KOPT-K1 (cell line): ENCODE data around the gene TYW5.

Source experiments
- H3K27ac ChIP-seq: fragments of 200-600 bp; sonication (generic); 2 replicates; pipeline ENCODE4 v1.5.1; 2016; ENCODE audit warnings: antibody characterized with exemption, mild to moderate bottlenecking, low read depth, low read length; ENCODE audit not compliant: poor library complexity, severe bottlenecking
- H3K36me3 ChIP-seq: fragments of 200-600 bp; sonication (generic); 2 replicates; pipeline ENCODE4 v1.5.1; 2017; ENCODE audit warnings: antibody characterized with exemption, mild to moderate bottlenecking, low read length, moderate library complexity; ENCODE audit not compliant: insufficient read depth
- H3K9me3 ChIP-seq: fragments of 200-600 bp; sonication (generic); 2 replicates; pipeline ENCODE4 v1.5.1; 2017; ENCODE audit warnings: antibody characterized with exemption, low read length, mild to moderate bottlenecking; ENCODE audit not compliant: insufficient read depth, poor library complexity, severe bottlenecking

The TYW5 gene

GRCh38 chr2:199951023-199951422 is 4.3 kb downstream of the TYW5 start:
- Histone ChIP-seq H3K9me3 (no peaks in the 10 kb centered on the region), H3K27ac (no peak overlapping the region), H3K36me3 (peaks cover 48% of the 10 kb centered on the region)

- Histone ChIP-seq H3K36me3 (peaks cover 55% of the 10 kb centered on the region), H3K27ac (no peak overlapping the region), H3K9me3 (no peaks in the 10 kb centered on the region)
Measured at GRCh38 chr2:199950396-199950795, 4.9 kb downstream of the TYW5 start.

- Histone ChIP-seq H3K27ac (no peak overlapping the region), H3K36me3 (peaks cover 88% of the 10 kb centered on the region), H3K9me3 (no peaks in the 10 kb centered on the region)
Measured at GRCh38 chr2:199946836-199947235, 8.5 kb downstream of the TYW5 start.

GRCh38 chr2:199946196-199946595 is 9.1 kb downstream of the TYW5 start:
- H3K9me3 ChIP-seq: no peaks in the 10 kb centered on the region
- H3K27ac ChIP-seq: no peak overlapping the region
- peaks cover 89% of the 10 kb centered on the region for H3K36me3 ChIP-seq

DNA sequence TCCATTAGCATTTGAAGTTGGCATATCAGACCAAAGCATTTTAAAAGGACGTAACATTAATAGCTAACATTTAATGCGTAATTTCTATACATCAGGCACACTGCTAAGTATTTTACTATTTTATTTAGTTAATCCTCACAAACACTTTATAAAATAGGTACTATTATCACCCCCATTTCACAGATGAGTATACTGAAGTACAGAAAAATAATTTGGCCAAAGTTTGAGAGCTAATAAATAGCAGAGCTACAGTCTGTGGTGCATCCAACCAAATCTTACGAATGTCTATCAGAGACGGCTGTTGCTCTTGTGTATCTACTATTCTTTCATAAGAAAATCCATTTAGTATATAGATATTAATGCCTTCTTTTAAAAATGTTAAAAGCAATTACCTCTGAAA is 11.9 kb downstream of the TYW5 start:
- peaks cover 87% of the 10 kb centered on the region for H3K36me3 ChIP-seq
- H3K27ac ChIP-seq: no peak overlapping the region
- H3K9me3 ChIP-seq: no peaks in the 10 kb centered on the region

DNA sequence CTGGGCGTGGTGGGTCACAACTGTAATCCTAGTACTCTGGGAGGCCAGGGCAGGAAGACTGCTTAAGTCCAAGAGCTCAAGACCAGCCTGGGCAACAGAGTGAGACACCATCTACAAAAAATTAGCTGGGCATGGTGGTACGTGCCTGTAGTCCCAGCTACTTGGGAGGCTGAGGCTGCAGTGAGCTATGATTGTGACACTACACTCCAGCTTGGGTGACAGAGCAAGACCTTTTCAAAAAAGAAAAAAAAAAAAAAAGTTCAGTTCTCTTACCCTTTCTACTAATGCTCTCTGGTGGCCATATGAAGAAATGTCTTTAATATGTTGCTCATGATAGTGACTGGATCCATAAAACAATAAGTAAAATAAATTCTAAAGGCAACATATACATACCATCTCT is 14.9 kb downstream of the TYW5 start:
- H3K36me3 ChIP-seq: peaks cover 83% of the 10 kb centered on the region
- no peak overlapping the region for H3K27ac ChIP-seq
- no peaks in the 10 kb centered on the region for H3K9me3 ChIP-seq

GRCh38 chr2:199936554-199936953 is 18.7 kb downstream of the TYW5 start:
- Histone ChIP-seq H3K36me3 (peaks cover 79% of the 10 kb centered on the region), H3K27ac (no peak overlapping the region), H3K9me3 (no peaks in the 10 kb centered on the region)

- Histone ChIP-seq H3K9me3 (no peaks in the 10 kb centered on the region), H3K27ac (no peak overlapping the region), H3K36me3 (peaks cover 88% of the 10 kb centered on the region)
Measured at GRCh38 chr2:199933466-199933865, 21.8 kb downstream of the TYW5 start.

DNA sequence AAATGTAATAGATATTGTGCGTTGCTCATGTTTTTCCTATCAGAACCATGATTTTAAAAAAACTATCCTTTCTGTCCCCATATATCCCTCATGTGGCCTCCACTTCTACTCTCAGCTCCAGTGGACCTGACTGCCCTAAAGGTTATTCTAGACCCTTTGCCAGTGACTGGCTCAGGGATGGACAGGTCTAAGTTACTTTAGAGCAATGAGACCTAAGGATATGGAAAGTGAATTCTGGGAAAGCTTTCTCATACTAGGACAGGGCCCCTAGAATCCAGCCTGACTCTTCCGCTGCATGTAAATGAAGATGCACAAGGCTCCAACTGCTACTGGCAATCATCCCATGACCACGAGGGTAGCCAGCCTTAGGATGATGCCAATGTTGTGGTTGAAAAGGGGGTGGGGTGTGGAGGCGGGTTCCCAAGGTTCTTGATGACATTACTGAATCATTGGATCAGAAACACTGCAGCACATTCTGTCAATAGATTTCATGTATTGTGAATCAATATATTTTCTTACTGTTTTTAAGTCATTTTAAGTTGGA is 22.9 kb downstream of the TYW5 start:
- Histone ChIP-seq H3K36me3 (peaks cover 88% of the 10 kb centered on the region), H3K9me3 (no peaks in the 10 kb centered on the region), H3K27ac (no peak overlapping the region)

GRCh38 chr2:199929262-199929661 is 26.0 kb downstream of the TYW5 start:
- Histone ChIP-seq H3K36me3 (peaks cover 93% of the 10 kb centered on the region), H3K9me3 (no peaks in the 10 kb centered on the region)

GRCh38 chr2:199928626-199929025 is 26.7 kb downstream of the TYW5 start:
- no peak overlapping the region for H3K27ac ChIP-seq

More at GRCh38 chr2:199929262-199929661, 26.0 kb downstream of the TYW5 start:
- no peak overlapping the region for H3K27ac ChIP-seq

GRCh38 chr2:199928226-199928625 is 27.1 kb downstream of the TYW5 start:
- Histone ChIP-seq H3K36me3 (peaks cover 83% of the 10 kb centered on the region), H3K27ac (no peak overlapping the region), H3K9me3 (no peaks in the 10 kb centered on the region)

More at GRCh38 chr2:199928626-199929025, 26.7 kb downstream of the TYW5 start:
- Histone ChIP-seq H3K9me3 (no peaks in the 10 kb centered on the region), H3K36me3 (peaks cover 87% of the 10 kb centered on the region)

GRCh38 chr2:199926806-199927205 is 28.5 kb downstream of the TYW5 start:
- H3K27ac ChIP-seq: no peak overlapping the region
- H3K9me3 ChIP-seq: no peaks in the 10 kb centered on the region
- peaks cover 81% of the 10 kb centered on the region for H3K36me3 ChIP-seq

- H3K27ac ChIP-seq: no peak overlapping the region
- peaks cover 74% of the 10 kb centered on the region for H3K36me3 ChIP-seq
- no peaks in the 10 kb centered on the region for H3K9me3 ChIP-seq
Measured at GRCh38 chr2:199923924-199924323, 31.4 kb downstream of the TYW5 start.

DNA sequence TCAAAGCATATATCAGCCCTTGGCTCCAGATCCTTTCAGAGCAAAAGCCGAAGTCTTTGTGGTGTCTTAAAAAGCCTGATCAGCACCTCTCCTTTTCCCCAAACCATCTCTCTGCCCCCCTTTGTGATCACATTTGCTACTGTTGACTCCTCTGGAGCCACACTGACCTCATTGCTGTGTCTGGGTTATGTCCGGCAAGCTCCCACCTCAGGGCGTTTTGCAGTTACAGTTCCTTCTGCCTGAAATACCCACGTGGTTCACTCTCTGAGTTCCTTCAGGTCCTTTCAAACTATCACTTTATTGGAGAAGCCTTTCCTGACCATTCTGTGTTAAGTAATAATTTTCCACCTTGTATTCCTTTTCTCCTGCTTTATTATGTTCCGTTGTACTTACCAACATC is 32.4 kb downstream of the TYW5 start:
- Histone ChIP-seq H3K36me3 (peaks cover 74% of the 10 kb centered on the region), H3K27ac (no peak overlapping the region)

DNA sequence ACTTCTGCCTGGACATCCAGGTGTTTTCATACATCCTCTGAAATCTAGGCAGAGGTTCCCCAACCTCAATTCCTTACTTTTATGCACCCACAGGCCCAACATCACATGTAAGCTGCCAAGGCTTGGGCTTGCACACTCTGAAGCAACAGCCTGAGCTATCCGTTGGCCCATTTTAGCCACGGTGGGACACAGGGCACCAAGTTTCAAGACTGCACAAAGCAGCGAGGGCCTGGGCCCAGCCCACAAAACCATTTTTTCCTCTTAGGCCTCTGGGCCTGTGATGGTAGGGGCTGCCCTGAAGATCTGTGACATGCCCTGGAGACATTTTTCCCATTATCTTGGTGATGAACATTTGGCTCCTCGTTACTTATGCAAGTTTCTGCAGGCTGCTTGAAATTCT is 38.3 kb downstream of the TYW5 start:
- H3K36me3 ChIP-seq: peaks cover 76% of the 10 kb centered on the region
- H3K9me3 ChIP-seq: peaks cover 30% of the 10 kb centered on the region
- H3K27ac ChIP-seq: no peak overlapping the region

More for the DNA sequence above, 32.4 kb downstream of the TYW5 start:
- H3K9me3 ChIP-seq: peaks cover 2% of the 10 kb centered on the region
